ENCODE data around the gene PLEKHN1. TPM values are rescaled to one million over a fixed set of nuclear protein-coding genes. Genes with fewer than 3 reads are reported as not detected.

Gene PLEKHN1
- total and polyA plus RNA-seq, 2 experiments from 2014 or later = 1.7 to 2.1 TPM

DNA sequence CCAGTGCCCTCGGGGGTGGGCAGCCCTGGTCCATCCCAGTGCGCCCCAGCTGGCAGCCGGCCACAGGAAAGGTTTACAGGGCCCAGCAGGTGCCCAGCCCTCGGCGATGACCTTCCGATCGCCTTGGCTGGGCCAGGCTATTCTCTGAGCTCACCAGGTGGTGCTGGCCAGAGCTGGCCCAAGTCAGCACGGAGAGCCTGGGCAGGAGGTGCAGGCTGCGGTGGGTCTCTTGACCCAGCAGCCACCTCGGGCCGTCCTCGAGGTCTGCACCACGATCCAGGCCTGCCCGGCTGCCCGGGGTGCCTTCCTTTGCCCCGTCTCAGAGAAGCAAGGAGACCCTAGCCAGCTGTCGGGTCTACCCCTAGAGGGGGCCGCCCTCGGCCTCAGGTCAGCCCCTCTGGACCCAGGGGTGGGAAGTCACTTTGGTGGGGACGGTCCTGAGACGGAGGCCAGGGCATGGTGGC is 15.2 kb downstream of the PLEKHN1 start:
- Histone ChIP-seq H3K27me3 (replicated peaks; ENCODE audit: insufficient read depth) (peaks cover 14% of the 10 kb centered on the region), H3K4me1 (ENCODE audit: insufficient read depth) (no peaks in the 10 kb centered on the region), H3F3A (ENCODE audit: insufficient read depth) (no peaks in the 10 kb centered on the region), H3K9ac (no peak overlapping the region), H3K9me3 (ENCODE audit: low read depth) (no peaks in the 10 kb centered on the region), H3K79me2 (ENCODE audit: insufficient read depth) (no peaks in the 10 kb centered on the region), H4K20me1 (ENCODE audit: insufficient read depth) (no peaks in the 10 kb centered on the region), H3K9me2 (ENCODE audit: insufficient read depth) (no peaks in the 10 kb centered on the region), H3K27ac (no peak overlapping the region), H2AFZ (no peak overlapping the region), H3K4me3 (no peak overlapping the region), H3K4me2 (ENCODE audit: unreplicated experiment) (no peak overlapping the region), H3K36me3 (ENCODE audit: low read depth) (no peaks in the 10 kb centered on the region)
- in situ Hi-C loops (cut with MboI) = no loop called here
- WGBS, 2 experiments (ENCODE audit: low coverage in 1 of 2, low lambda C conversion rate in 2 of 2, missing lambda C conversion rate in 2 of 2) = 68 to 81% methylated on average over 17 to 21 of the region's 21 CpGs
- no peak for DNase-seq
- TF ChIP-seq EZH2phosphoT487 (IDR thresholded peaks at IDR 0.05; ENCODE audit: insufficient read depth, low read depth) (no peak), EZH2 (IDR thresholded peaks at IDR 0.05; ENCODE audit: insufficient read depth, poor library complexity, severe bottlenecking) (no peak)

DNA sequence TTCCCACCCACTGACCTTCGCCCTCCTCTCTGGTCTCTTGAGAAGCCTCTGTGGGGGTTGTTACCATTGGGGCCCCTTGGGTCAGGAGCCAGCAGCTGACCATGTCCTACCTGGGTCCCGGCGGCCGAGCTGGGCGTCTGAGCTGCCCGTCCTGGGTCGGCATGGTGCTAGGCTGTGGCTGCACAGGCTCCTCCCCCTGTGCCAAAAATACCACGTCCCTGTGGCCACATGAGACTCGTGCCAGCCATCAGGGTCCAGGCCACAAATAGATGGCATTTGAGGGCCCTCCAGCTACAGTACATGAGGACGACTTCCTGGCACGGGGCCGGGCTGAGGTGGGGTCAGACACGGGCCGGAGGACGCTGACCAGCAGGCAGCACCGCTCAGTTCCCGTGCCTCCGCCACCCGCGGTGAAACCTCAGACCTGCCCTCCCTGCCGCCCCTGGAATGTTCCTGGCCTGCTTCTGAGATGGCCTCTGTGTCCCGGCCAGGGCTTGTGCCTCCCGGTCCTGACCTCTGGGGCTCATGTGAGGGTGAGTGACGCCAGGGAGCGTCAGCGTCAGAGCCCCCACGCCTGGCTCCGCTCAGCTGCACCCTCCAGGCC is 15.8 kb downstream of the PLEKHN1 start, which contains the start of gene PERM1:
TSS of gene PERM1 (minus strand) at position 139 of the 604 bp plus-strand sequence. CDS start 1,064 bp downstream, outside the sequence.
- no peaks in the 10 kb centered on the region for H3K36me3 ChIP-seq (ENCODE audit: low read depth)
- no peaks in the 10 kb centered on the region for H3F3A ChIP-seq (ENCODE audit: insufficient read depth)
- no peak within 1 kb of the TSS for H2AFZ ChIP-seq
- no peaks in the 10 kb centered on the region for H3K9me2 ChIP-seq (ENCODE audit: insufficient read depth)
- H3K4me3 ChIP-seq = no peak within 1 kb of the TSS
- no peak for TF ChIP-seq EZH2phosphoT487 (IDR thresholded peaks at IDR 0.05; ENCODE audit: insufficient read depth, low read depth)
- TF ChIP-seq EZH2 (IDR thresholded peaks at IDR 0.05; ENCODE audit: insufficient read depth, poor library complexity, severe bottlenecking) = no peak
- no peaks in the 10 kb centered on the region for H3K9me3 ChIP-seq (ENCODE audit: low read depth)
- no peak for DNase-seq
- no peaks in the 10 kb centered on the region for H3K4me1 ChIP-seq (ENCODE audit: insufficient read depth)
- in situ Hi-C loops (cut with MboI) = no loop called here
- H3K4me2 ChIP-seq (ENCODE audit: unreplicated experiment) = no peak within 1 kb of the TSS
- H3K27me3 ChIP-seq (replicated peaks; ENCODE audit: insufficient read depth) = peaks cover 14% of the 10 kb centered on the region
- H3K27ac ChIP-seq = no peak within 1 kb of the TSS
- no peaks in the 10 kb centered on the region for H3K79me2 ChIP-seq (ENCODE audit: insufficient read depth)
- WGBS, 2 experiments (ENCODE audit: low coverage in 1 of 2, low lambda C conversion rate in 2 of 2, missing lambda C conversion rate in 2 of 2) = 47 to 53% methylated on average over 26 of the region's 28 CpGs
- H4K20me1 ChIP-seq (ENCODE audit: insufficient read depth) = no peaks in the 10 kb centered on the region
- H3K9ac ChIP-seq = no peak within 1 kb of the TSS

DNA sequence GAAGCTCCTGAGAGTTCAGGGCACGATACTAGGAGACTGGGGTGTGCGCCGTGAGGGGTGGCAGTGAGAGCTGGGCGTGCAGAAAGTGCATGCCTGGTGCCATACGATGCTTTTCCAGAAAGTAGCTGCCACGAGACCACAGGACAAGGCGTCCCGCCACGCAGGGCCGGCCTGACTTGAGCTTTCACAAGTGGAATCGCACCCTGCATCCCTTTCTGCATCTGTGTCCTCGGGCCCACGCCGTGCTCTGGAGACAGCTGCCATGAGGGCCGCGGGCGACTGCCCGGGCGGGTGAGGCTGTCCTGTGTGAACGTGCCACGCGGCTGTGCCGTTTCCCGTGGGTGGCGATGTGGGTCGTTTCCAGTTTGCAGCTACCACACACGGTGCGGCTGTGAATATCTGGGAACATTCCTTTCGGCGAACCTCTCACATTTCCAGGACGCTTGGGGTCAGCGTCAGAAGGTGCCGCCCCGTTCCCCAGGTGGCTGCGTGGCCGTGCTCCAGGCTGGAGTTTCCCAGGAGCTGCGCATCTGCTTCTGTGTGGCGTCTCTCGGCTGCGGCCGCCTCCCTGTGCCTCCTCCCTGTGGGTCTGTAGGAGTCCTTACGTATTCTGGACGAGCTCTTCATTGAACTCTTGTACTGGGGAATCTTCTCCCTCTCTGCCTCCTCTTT is 16.6 kb downstream of the PLEKHN1 start:
- Histone ChIP-seq H2AFZ (no peak overlapping the region), H3K4me3 (no peak overlapping the region), H4K20me1 (ENCODE audit: insufficient read depth) (no peaks in the 10 kb centered on the region), H3K27ac (no peak overlapping the region), H3K9me2 (ENCODE audit: insufficient read depth) (no peaks in the 10 kb centered on the region), H3F3A (ENCODE audit: insufficient read depth) (no peaks in the 10 kb centered on the region), H3K4me2 (ENCODE audit: unreplicated experiment) (no peak overlapping the region), H3K9ac (no peak overlapping the region), H3K36me3 (ENCODE audit: low read depth) (no peaks in the 10 kb centered on the region), H3K79me2 (ENCODE audit: insufficient read depth) (no peaks in the 10 kb centered on the region), H3K4me1 (ENCODE audit: insufficient read depth) (no peaks in the 10 kb centered on the region), H3K9me3 (ENCODE audit: low read depth) (no peaks in the 10 kb centered on the region), H3K27me3 (replicated peaks; ENCODE audit: insufficient read depth) (peaks cover 14% of the 10 kb centered on the region)
- DNase-seq = no peak
- in situ Hi-C loops (cut with MboI) = no loop called here
- whole genome bisulfite sequencing, 2 experiments (ENCODE audit: low coverage in 1 of 2, low lambda C conversion rate in 2 of 2, missing lambda C conversion rate in 2 of 2) = 66 to 69% methylated on average over 32 to 35 of the region's 43 CpGs
- no peak for TF ChIP-seq EZH2 (IDR thresholded peaks at IDR 0.05; ENCODE audit: insufficient read depth, poor library complexity, severe bottlenecking)
- no peak for TF ChIP-seq EZH2phosphoT487 (IDR thresholded peaks at IDR 0.05; ENCODE audit: insufficient read depth, low read depth)

DNA sequence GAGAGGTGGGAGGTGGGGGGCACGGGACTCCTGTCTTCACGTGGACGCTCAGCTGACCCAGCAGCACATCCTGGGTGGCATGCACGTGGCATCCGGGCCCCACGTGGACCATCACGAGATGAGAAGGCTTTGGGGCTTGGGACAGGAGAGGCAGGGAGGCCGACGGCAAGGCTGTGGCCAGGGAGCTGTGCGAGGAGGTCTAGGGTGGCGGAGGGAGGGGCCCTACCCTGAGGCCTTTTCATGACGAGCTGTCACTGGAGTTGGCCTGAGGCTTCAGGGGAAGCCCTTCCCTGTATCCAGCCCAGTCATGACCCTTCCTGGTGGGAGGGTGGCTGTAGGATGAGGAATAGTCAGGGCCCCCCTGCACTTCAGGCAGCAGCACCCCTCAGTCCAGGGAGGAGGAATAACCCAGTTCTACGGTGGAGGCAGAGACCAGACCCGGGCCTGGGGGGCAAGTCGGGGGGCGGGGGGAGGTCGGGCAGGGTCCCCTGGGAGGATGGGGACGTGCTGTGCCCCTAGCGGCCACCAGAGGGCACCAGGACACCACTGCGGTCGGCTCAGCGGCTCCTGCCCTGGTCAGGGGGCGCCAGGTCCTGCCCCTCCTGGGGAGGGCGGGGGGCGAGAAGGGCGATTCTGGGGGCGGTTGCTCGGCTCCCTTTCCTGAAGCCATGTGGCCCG is 17.7 kb downstream of the PLEKHN1 start:
- Histone ChIP-seq H2AFZ (peak overlapping the region; percentile 62; the same call in 1 of the 2 replicates), H3K4me1 (ENCODE audit: insufficient read depth) (no peaks in the 10 kb centered on the region), H3K27me3 (replicated peaks; ENCODE audit: insufficient read depth) (peaks cover 14% of the 10 kb centered on the region), H3K9me2 (ENCODE audit: insufficient read depth) (no peaks in the 10 kb centered on the region), H3K9me3 (ENCODE audit: low read depth) (no peaks in the 10 kb centered on the region), H3K4me2 (ENCODE audit: unreplicated experiment) (peak overlapping the region; percentile 88), H3K27ac (no peak overlapping the region), H3K9ac (no peak overlapping the region), H3K36me3 (ENCODE audit: low read depth) (no peaks in the 10 kb centered on the region), H3F3A (ENCODE audit: insufficient read depth) (no peaks in the 10 kb centered on the region), H3K4me3 (peak overlapping the region; percentile 62), H3K79me2 (ENCODE audit: insufficient read depth) (no peaks in the 10 kb centered on the region), H4K20me1 (ENCODE audit: insufficient read depth) (no peaks in the 10 kb centered on the region)
- WGBS, 2 experiments (ENCODE audit: low coverage in 1 of 2, low lambda C conversion rate in 2 of 2, missing lambda C conversion rate in 2 of 2) = 17 to 20% methylated on average over 21 to 23 of the region's 29 CpGs
- DNase-seq = peak; percentile 49
- TF ChIP-seq EZH2 (IDR thresholded peaks at IDR 0.05; ENCODE audit: insufficient read depth, poor library complexity, severe bottlenecking) = no peak
- no peak for TF ChIP-seq EZH2phosphoT487 (IDR thresholded peaks at IDR 0.05; ENCODE audit: insufficient read depth, low read depth)
- in situ Hi-C loops (cut with MboI) = no loop called here
